ENCODE results near the gene NPSR1. TPM values are rescaled to one million over a fixed set of nuclear protein-coding genes. Genes with fewer than 3 reads are reported as not detected.

Gene NPSR1
- total RNA-seq, 1 donor from 2014 or later = not detected

GRCh38 chr7:34747176-34747781, 89.3 kb downstream of the NPSR1 start:
- peak overlapping the region; percentile 29 for H3K27ac ChIP-seq
- DNase-seq (no peak), ATAC-seq (no peak)
- no peaks in the 10 kb centered on the region for H3K9me3 ChIP-seq
- intact Hi-C loops (cut with DNase I) = no loop called here
- TF ChIP-seq CTCF (IDR thresholded peaks at IDR 0.05) = no peak
- no peaks in the 10 kb centered on the region for H3K36me3 ChIP-seq
- H3K27me3 ChIP-seq (ENCODE audit: low read depth) = no peaks in the 10 kb centered on the region
- H3K4me3 ChIP-seq = no peak overlapping the region
- no peaks in the 10 kb centered on the region for H3K4me1 ChIP-seq

- H3K36me3 ChIP-seq = no peaks in the 10 kb centered on the region
- peak; percentile 88 for DNase-seq
- H3K9me3 ChIP-seq = no peaks in the 10 kb centered on the region
- ATAC-seq = peak; percentile 95
- no peaks in the 10 kb centered on the region for H3K27me3 ChIP-seq (ENCODE audit: low read depth)
- no peak for TF ChIP-seq CTCF (IDR thresholded peaks at IDR 0.05)
- H3K4me1 ChIP-seq = no peaks in the 10 kb centered on the region
- H3K4me3 ChIP-seq = no peak overlapping the region
- H3K27ac ChIP-seq = peak overlapping the region; percentile 57
- intact Hi-C loops (cut with DNase I) = no loop called here
Measured at GRCh38 chr7:34747867-34748727, 90.1 kb downstream of the NPSR1 start.

- no peak for TF ChIP-seq CTCF (IDR thresholded peaks at IDR 0.05)
- Histone ChIP-seq H3K9me3 (no peaks in the 10 kb centered on the region), H3K36me3 (no peaks in the 10 kb centered on the region), H3K4me1 (no peaks in the 10 kb centered on the region), H3K27me3 (ENCODE audit: low read depth) (no peaks in the 10 kb centered on the region), H3K27ac (peak overlapping the region; percentile 57), H3K4me3 (no peak overlapping the region)
- intact Hi-C loops (cut with DNase I) = no loop called here
- ATAC-seq = no peak
- DNase-seq = no peak
Measured at GRCh38 chr7:34748728-34749089, 90.7 kb downstream of the NPSR1 start.

GRCh38 chr7:34749446-34749845, 91.4 kb downstream of the NPSR1 start:
- TF ChIP-seq CTCF (IDR thresholded peaks at IDR 0.05) = no peak

GRCh38 chr7:34750209-34750608, 92.2 kb downstream of the NPSR1 start:
- no peak for DNase-seq
- Histone ChIP-seq H3K27me3 (ENCODE audit: low read depth) (no peaks in the 10 kb centered on the region), H3K4me3 (no peak overlapping the region), H3K4me1 (no peaks in the 10 kb centered on the region), H3K27ac (no peak overlapping the region), H3K9me3 (no peaks in the 10 kb centered on the region), H3K36me3 (no peaks in the 10 kb centered on the region)
- TF ChIP-seq CTCF (IDR thresholded peaks at IDR 0.05) = no peak
- ATAC-seq = no peak
- intact Hi-C loops (cut with DNase I) = no loop called here

More at GRCh38 chr7:34749446-34749845, 91.4 kb downstream of the NPSR1 start:
- intact Hi-C loops (cut with DNase I) = no loop called here
- no peak overlapping the region for H3K4me3 ChIP-seq
- H3K36me3 ChIP-seq = no peaks in the 10 kb centered on the region
- DNase-seq (no peak), ATAC-seq (no peak)
- H3K9me3 ChIP-seq = no peaks in the 10 kb centered on the region
- H3K27ac ChIP-seq = peak overlapping the region; percentile 57
- no peaks in the 10 kb centered on the region for H3K27me3 ChIP-seq (ENCODE audit: low read depth)
- H3K4me1 ChIP-seq = no peaks in the 10 kb centered on the region
